Neural progenitor cell (in vitro differentiated cells): ENCODE measurements around the gene MAGI1.

Experiments used
- EZH2 ChIP-seq: fragments of 200-600 bp; sonication (generic); IDR thresholded peaks from 2 replicates; pipeline ENCODE4 v1.6.1; 2017; ENCODE audit warnings: antibody characterized with exemption, mild to moderate bottlenecking, moderate library complexity
- EZH2phosphoT487 ChIP-seq: fragments of 200-600 bp; sonication (generic); IDR thresholded peaks from 2 replicates; pipeline ENCODE4 v1.6.1; 2017; ENCODE audit warnings: antibody characterized with exemption
- TF ChIP-seq, protein P1 (sequence below): fragments of 200-600 bp; sonication (generic); IDR thresholded peaks from 2 replicates; pipeline ENCODE4 v1.5.1; 2017; ENCODE audit warnings: antibody characterized with exemption, mild to moderate bottlenecking

DNA sequence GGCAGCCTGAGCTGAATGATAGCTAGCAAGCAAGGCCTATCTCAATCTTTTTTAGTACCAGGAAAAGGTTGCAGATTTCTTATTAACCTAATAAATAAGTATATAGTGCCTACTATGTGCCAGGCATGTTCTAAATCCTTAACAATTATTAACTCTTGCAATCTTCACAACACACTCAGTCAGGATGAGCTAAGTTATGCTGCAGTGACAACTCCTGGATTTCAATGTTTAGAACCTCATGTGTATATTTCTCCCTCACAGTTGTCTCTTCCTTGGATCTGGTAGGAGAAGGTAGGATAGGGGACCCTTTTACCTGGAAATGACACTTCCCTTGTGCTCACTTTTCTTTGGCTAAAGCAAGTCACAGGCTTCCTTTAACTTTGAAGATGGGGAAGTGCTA is 39.3 kb upstream of the MAGI1 start:
- TF ChIP-seq, protein P1, sequence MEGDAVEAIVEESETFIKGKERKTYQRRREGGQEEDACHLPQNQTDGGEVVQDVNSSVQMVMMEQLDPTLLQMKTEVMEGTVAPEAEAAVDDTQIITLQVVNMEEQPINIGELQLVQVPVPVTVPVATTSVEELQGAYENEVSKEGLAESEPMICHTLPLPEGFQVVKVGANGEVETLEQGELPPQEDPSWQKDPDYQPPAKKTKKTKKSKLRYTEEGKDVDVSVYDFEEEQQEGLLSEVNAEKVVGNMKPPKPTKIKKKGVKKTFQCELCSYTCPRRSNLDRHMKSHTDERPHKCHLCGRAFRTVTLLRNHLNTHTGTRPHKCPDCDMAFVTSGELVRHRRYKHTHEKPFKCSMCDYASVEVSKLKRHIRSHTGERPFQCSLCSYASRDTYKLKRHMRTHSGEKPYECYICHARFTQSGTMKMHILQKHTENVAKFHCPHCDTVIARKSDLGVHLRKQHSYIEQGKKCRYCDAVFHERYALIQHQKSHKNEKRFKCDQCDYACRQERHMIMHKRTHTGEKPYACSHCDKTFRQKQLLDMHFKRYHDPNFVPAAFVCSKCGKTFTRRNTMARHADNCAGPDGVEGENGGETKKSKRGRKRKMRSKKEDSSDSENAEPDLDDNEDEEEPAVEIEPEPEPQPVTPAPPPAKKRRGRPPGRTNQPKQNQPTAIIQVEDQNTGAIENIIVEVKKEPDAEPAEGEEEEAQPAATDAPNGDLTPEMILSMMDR: no peak
- TF ChIP-seq EZH2phosphoT487 (no peak), EZH2 (no peak)
